BLaER1 treated with 17β-estradiol and CSF1 and Interleukin-3, amounts not matched to agents 10 nM and 100 nM (cell line): ENCODE data around the gene TENT5C.

Experiments
- H3K27ac ChIP-seq, 11 experiments: shearing (Covaris generic); formaldehyde crosslinking; 2 replicates each; pipeline ENCODE4 v1.8.1; 2022
- H3K27me3 ChIP-seq, 11 experiments: shearing (Covaris generic); formaldehyde crosslinking; 2 replicates each; pipeline ENCODE4 v1.8.1; 2022
- H3K36me3 ChIP-seq, 11 experiments: shearing (Covaris generic); formaldehyde crosslinking; 2 replicates each; pipeline ENCODE4 v1.8.1; 2022
- H3K4me1 ChIP-seq, 10 experiments: shearing (Covaris generic); formaldehyde crosslinking; 2 replicates each; pipeline ENCODE4 v1.8.1; 2022
- H3K4me2 ChIP-seq, 11 experiments: shearing (Covaris generic); formaldehyde crosslinking; 2 replicates each; pipeline ENCODE4 v1.8.1; 2022
- H3K4me3 ChIP-seq, 10 experiments: shearing (Covaris generic); formaldehyde crosslinking; 2 replicates each; pipeline ENCODE4 v1.8.1; 2022
- H3K9ac ChIP-seq, 11 experiments: shearing (Covaris generic); formaldehyde crosslinking; 2 replicates each; pipeline ENCODE4 v1.8.1; 2022
- H3K9me3 ChIP-seq, 11 experiments: shearing (Covaris generic); formaldehyde crosslinking; replicated peaks in 1 of 11; 2 replicates each; pipeline ENCODE4 v1.8.1; 2022
- H4K20me1 ChIP-seq, 11 experiments: shearing (Covaris generic); formaldehyde crosslinking; 2 replicates each; pipeline ENCODE4 v1.8.1; 2022
- Cebpa-rat ChIP-seq, 11 experiments: shearing (Covaris generic); IDR thresholded peaks; 2 replicates each; pipeline ENCODE4 v1.8.1; 2022

Gene TENT5C

GRCh38 chr1:117623141-117623540 lies 17.3 kb downstream of the TENT5C start:
- H3K4me3 ChIP-seq, result no peak overlapping the region
- no peak overlapping the region for H3K27ac ChIP-seq
- peaks cover 0 to 8% (median 0%) of the 10 kb centered on the region in 10 experiments; a peak in 3 of 20 replicates for H3K4me1 ChIP-seq
- H3K9me3 ChIP-seq, result no peaks in the 10 kb centered on the region; a peak in 1 of 22 replicates
- H4K20me1 ChIP-seq, result no peaks in the 10 kb centered on the region
- no peaks in the 10 kb centered on the region for H3K27me3 ChIP-seq
- no peak overlapping the region for H3K4me2 ChIP-seq
- TF ChIP-seq Cebpa-rat (IDR thresholded peaks at IDR 0.05), result no peak
- peaks cover 0 to 15% (median 0%) of the 10 kb centered on the region in 11 experiments; a peak in 6 of 22 replicates for H3K36me3 ChIP-seq
- H3K9ac ChIP-seq, result no peak overlapping the region

- H3K27ac ChIP-seq, result no peak overlapping the region
- H3K27me3 ChIP-seq, result no peaks in the 10 kb centered on the region
- no peak overlapping the region for H3K4me2 ChIP-seq
- TF ChIP-seq Cebpa-rat (IDR thresholded peaks at IDR 0.05), result no peak
- no peaks in the 10 kb centered on the region; a peak in 1 of 22 replicates for H3K9me3 ChIP-seq
- H4K20me1 ChIP-seq, result no peaks in the 10 kb centered on the region
- H3K4me3 ChIP-seq, result no peak overlapping the region
- peaks cover 0 to 8% (median 0%) of the 10 kb centered on the region in 10 experiments; a peak in 3 of 20 replicates for H3K4me1 ChIP-seq
- peaks cover 0 to 15% (median 0%) of the 10 kb centered on the region in 11 experiments; a peak in 6 of 22 replicates for H3K36me3 ChIP-seq
- no peak overlapping the region for H3K9ac ChIP-seq
These were observed 17.9 kb downstream of the TENT5C start for GRCh38 chr1:117623698-117624097.

DNA sequence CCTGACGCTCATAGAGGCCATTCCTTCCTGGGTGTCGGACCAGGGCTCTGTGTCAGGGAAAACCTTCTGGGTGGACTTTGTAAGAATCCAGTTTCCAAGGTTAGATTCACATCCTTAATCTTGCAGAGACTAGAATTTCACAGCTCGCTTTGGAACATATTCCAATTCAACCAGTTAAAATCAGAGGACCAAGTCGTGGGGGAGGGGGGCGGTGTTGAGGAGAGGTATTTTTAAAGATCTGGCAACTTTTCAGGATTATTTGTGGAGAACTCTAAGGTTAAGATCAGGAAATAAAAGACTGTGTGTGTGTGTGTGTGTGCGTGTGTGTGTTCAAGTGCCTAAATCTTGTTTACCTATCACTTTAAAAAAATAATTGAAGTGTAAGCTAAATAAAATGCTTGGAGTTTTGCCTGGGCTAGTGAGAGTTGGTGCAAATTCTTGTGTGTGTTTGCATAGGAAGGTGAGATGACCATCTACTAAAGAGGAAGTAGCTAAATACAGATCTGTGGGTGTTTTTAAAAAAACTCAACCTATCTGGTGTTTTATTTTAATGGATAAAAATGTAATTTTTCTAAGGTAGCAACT lies 21.8 kb downstream of the TENT5C start:
- peaks cover 0 to 15% (median 0%) of the 10 kb centered on the region in 11 experiments; a peak in 6 of 22 replicates for H3K36me3 ChIP-seq
- no peaks in the 10 kb centered on the region; a peak in 1 of 22 replicates for H4K20me1 ChIP-seq
- no peak overlapping the region for H3K4me3 ChIP-seq
- H3K4me2 ChIP-seq, result 0 out of 22 replicates have a peak overlapping the region, but pooled peaks of 2 of the 11 experiments have one; percentile 4 to 18
- no peak overlapping the region for H3K9ac ChIP-seq
- no peak overlapping the region for H3K27ac ChIP-seq
- H3K27me3 ChIP-seq, result no peaks in the 10 kb centered on the region
- H3K9me3 ChIP-seq, result no peaks in the 10 kb centered on the region; a peak in 1 of 22 replicates
- TF ChIP-seq Cebpa-rat (IDR thresholded peaks at IDR 0.05), result no peak
- H3K4me1 ChIP-seq, result peaks cover 0 to 15% (median 4%) of the 10 kb centered on the region in 10 experiments; a peak in 9 of 20 replicates

DNA sequence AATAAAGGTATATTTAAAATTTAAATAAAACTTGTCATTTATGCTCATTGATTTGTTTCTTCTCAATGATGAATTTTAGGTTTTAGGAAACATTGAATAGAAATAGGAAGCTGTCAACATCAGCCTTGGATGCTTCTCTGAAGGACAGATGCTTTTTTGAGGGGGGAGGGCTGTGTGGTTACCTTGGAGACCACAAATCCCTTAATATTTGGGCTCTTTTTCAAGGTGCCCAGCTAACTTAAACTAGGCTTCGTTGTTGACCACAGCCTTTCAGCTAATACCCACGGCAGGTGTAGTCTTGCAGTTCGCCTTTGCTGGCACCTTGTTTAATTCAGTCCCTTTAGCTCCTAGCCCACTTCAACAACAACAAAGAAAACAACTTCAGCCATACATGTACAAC lies 22.5 kb downstream of the TENT5C start:
- H3K9me3 ChIP-seq, result no peaks in the 10 kb centered on the region; a peak in 1 of 22 replicates
- peaks cover 0 to 15% (median 4%) of the 10 kb centered on the region in 10 experiments; a peak in 9 of 20 replicates for H3K4me1 ChIP-seq
- no peak overlapping the region for H3K4me2 ChIP-seq
- no peak for TF ChIP-seq Cebpa-rat (IDR thresholded peaks at IDR 0.05)
- no peak overlapping the region for H3K9ac ChIP-seq
- H3K4me3 ChIP-seq, result no peak overlapping the region
- H4K20me1 ChIP-seq, result no peaks in the 10 kb centered on the region; a peak in 1 of 22 replicates
- H3K27ac ChIP-seq, result no peak overlapping the region
- H3K27me3 ChIP-seq, result no peaks in the 10 kb centered on the region
- H3K36me3 ChIP-seq, result peaks cover 0 to 9% (median 0%) of the 10 kb centered on the region in 11 experiments; a peak in 6 of 22 replicates

DNA sequence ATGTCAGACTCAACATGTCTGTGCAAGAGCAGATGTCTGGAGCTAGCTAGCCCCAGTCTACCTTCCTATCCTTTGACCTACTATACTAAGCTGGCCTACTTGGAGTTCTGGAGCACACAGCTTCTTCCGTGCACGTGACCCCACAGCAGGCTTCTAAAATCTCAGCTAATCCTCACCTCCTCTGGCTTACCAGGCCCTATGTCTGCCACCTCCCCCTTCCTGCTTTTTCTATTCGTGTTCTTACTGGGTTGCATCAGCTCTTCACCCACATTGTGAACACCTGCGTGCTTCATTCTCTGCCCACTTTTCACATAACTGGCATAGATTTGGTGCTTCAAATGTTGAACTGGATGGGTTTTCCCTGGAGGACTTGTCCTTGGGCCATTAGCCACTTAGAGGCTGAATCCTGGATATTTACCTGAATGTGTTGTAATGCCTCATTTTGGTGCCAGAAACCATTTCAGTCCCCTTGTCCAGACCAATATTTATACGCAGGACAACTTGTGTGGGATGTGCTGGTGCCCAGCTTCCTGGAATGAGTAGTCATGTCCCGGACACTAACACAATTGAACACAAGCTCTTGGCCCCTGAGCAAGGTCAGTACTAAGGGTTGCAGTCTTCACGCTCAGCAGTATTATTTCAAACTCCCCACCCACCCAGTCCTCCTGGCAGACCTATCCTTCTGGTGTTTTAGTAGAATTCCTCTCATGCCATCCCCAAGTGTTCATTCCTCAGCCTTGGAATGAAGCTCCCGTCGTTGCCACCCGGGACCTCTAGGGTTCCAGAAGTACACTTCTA lies 24.0 kb downstream of the TENT5C start:
- H3K4me3 ChIP-seq, result no peak overlapping the region
- H4K20me1 ChIP-seq, result no peaks in the 10 kb centered on the region; a peak in 1 of 22 replicates
- TF ChIP-seq Cebpa-rat (IDR thresholded peaks at IDR 0.05), result no peak
- no peak overlapping the region for H3K9ac ChIP-seq
- H3K27me3 ChIP-seq, result no peaks in the 10 kb centered on the region
- H3K9me3 ChIP-seq, result no peaks in the 10 kb centered on the region
- no peaks in the 10 kb centered on the region for H3K36me3 ChIP-seq
- peaks cover 0 to 15% (median 4%) of the 10 kb centered on the region in 10 experiments; a peak in 9 of 20 replicates for H3K4me1 ChIP-seq
- no peak overlapping the region for H3K27ac ChIP-seq
- H3K4me2 ChIP-seq, result no peak overlapping the region

GRCh38 chr1:117630423-117630998 lies 24.7 kb downstream of the TENT5C start:
- H3K27me3 ChIP-seq, result no peaks in the 10 kb centered on the region
- no peak overlapping the region for H3K4me2 ChIP-seq
- no peaks in the 10 kb centered on the region for H3K9me3 ChIP-seq
- peaks cover 0 to 15% (median 4%) of the 10 kb centered on the region in 10 experiments; a peak in 10 of 20 replicates for H3K4me1 ChIP-seq
- no peak overlapping the region for H3K27ac ChIP-seq
- no peak overlapping the region for H3K9ac ChIP-seq
- no peak for TF ChIP-seq Cebpa-rat (IDR thresholded peaks at IDR 0.05)
- H4K20me1 ChIP-seq, result no peaks in the 10 kb centered on the region; a peak in 1 of 22 replicates
- no peaks in the 10 kb centered on the region for H3K36me3 ChIP-seq
- H3K4me3 ChIP-seq, result no peak overlapping the region

- Histone ChIP-seq H3K4me1 (peaks cover 9 to 23% (median 12%) of the 10 kb centered on the region in 10 experiments), H3K9ac (no peak overlapping the region), H3K4me3 (no peak overlapping the region), H3K4me2 (peak overlapping the region in 1 of 11 experiments; percentile 37; a peak in 2 of 22 replicates), H3K27ac (no peak overlapping the region), H3K9me3 (no peaks in the 10 kb centered on the region), H3K27me3 (no peaks in the 10 kb centered on the region), H4K20me1 (no peaks in the 10 kb centered on the region; a peak in 1 of 22 replicates), H3K36me3 (no peaks in the 10 kb centered on the region)
- no peak for TF ChIP-seq Cebpa-rat (IDR thresholded peaks at IDR 0.05)
These were observed 25.7 kb downstream of the TENT5C start for GRCh38 chr1:117631359-117632160.

- H3K4me2 ChIP-seq, result peak overlapping the region in 4 of 11 experiments; percentile 8 to 37 (median 17); a peak in 3 of 22 replicates
- no peaks in the 10 kb centered on the region for H3K9me3 ChIP-seq
- peaks cover 13 to 31% (median 21%) of the 10 kb centered on the region in 10 experiments for H3K4me1 ChIP-seq
- no peak for TF ChIP-seq Cebpa-rat (IDR thresholded peaks at IDR 0.05)
- H3K4me3 ChIP-seq, result no peak overlapping the region
- no peak overlapping the region for H3K9ac ChIP-seq
- no peaks in the 10 kb centered on the region for H3K36me3 ChIP-seq
- no peaks in the 10 kb centered on the region for H3K27me3 ChIP-seq
- no peaks in the 10 kb centered on the region; a peak in 1 of 22 replicates for H4K20me1 ChIP-seq
- H3K27ac ChIP-seq, result no peak overlapping the region
These were observed 26.6 kb downstream of the TENT5C start for GRCh38 chr1:117632269-117633067.
